ENCODE measurements around the gene SLC25A21.

The SLC25A21 gene

DNA sequence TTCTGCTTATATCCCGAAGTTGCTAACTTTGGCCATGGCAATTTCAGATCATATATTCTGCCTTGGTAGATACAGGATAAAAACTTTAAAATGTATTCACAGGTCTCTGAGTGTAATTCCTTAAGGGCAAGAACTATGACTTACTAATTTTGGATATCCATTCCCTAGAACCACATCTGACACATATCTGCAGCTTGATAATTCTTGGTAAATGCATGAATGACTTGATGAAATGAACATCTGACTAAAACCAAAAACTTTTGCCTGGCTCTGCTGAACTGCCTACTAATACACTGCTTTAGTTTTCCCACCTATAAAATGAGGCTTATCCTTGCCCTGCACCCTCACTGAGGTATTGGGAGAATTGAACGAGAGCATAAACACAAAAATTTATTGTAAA lies 32.2 kb downstream of the SLC25A21 start:
- no peak for DNase-seq

DNA sequence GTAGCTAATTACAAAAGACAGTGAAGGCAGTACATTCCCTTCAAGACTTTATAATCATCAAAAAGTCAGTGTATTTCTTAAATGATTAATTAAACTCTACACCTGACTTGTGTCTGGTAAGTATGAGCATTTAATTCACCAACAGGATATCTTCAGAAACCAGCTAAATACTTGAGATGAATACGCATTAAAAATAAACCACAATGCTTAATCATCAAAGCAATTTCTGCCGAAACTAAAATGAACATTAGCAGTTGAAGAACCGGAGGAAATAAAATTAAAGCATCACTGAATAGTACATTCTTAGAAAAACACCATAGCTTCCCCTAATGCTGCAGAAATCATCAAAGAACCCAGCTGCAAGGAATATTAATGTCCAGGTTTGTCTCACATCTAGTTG lies 32.7 kb downstream of the SLC25A21 start:
- no peak for DNase-seq

DNA sequence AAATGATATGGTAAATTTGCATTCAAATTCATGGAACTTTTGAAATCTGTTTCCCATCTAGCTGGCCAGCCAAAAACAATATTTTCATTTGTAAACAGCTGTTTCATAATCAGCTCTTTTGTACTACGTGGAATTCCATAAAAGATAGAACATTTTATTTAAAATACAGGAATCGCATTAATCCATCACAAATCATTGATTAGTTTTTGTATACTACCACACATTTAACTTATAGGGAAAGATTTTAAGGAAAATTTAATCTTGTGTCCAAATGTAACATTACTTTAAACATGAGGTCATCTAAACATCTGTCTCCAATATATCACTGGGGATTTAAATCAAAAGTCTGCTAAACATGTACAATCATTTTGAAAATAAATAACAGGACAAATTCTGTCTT lies 33.5 kb downstream of the SLC25A21 start:
- no peak for DNase-seq

DNA sequence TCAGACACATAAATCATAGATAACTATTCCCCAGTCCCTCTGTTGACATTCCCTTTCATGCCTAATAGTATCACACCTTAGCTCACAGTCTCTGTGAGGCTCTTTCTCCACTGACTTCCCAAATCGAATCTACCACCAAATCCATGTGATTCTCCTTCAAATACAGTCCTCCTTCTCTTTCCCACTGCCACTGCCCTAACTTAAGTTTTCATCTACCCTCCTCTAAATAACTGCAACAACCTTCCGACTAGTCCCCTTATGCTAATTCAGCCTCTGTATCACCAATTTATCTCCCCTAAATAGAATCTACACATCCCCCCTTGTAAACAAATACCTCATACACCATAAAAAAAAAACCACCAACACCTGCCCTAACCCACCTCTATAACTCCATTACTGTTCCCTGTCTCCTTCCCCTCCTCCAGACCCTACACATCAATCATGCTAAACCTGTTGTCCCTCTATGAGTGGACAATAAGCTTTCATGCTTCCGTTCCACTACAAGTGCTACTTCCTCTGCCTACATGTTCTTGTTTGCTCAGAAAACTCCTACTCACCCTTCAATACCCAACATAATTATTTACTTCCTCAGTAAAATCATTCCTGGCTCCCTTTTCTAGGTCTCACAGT lies 39.0 kb downstream of the SLC25A21 start:
- no peak for DNase-seq

DNA sequence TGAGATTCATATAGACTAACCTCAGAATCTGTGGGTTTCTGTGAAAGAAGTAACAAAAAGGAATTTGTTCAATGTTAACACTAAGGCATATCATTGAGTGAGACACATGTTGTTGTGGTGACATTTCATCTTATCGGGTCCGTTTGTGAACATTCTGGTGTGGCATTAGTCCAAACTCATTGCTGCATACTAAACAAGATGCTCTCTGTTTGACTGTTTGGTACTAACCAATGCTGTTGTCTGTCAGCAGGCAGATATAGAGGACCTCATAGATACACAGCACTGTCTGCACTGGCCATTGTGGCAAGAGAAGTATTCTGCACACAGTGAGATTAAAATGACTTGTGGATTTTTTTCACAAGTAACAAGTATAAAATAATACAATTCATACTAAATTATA lies 41.2 kb downstream of the SLC25A21 start:
- DNase-seq: no peak

DNA sequence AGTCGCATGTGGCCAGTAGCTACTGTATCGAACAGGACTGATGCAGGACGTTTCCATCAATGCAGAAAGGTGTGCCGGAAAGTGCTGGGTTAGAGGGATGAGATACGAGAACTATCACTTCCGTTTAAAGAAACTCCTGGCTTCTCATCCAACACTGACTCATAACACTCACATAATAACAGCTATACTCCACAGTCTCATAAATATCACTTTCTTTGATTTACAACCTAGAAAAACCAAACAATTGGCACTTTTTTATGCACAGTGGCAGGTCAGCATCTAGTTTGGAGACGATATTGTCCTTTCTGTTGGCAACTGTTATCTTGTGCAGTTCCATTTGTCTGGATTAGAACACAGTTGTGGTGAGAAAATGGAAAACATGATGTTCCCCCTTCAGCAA lies 43.4 kb downstream of the SLC25A21 start:
- no peak for DNase-seq

DNA sequence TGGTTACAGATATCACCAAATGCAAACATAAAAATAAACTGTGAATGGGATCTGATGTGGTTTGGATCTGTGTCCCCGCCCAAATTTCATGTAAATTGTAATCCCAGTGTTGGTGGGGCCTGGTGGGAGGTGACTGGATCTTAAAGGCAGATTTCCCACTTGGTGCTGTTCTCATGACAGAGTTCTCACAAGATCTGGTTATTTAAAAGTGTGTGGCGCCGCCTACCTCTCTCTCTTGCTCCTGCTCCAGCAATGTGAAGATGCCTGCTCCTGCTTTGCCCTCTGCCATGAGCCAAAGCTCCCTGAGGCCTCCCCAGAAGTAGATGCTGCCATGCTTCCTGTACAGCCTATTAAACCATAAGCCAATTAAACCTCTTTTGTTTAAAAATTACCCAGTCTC lies 47.8 kb downstream of the SLC25A21 start:
- no peak for DNase-seq

DNA sequence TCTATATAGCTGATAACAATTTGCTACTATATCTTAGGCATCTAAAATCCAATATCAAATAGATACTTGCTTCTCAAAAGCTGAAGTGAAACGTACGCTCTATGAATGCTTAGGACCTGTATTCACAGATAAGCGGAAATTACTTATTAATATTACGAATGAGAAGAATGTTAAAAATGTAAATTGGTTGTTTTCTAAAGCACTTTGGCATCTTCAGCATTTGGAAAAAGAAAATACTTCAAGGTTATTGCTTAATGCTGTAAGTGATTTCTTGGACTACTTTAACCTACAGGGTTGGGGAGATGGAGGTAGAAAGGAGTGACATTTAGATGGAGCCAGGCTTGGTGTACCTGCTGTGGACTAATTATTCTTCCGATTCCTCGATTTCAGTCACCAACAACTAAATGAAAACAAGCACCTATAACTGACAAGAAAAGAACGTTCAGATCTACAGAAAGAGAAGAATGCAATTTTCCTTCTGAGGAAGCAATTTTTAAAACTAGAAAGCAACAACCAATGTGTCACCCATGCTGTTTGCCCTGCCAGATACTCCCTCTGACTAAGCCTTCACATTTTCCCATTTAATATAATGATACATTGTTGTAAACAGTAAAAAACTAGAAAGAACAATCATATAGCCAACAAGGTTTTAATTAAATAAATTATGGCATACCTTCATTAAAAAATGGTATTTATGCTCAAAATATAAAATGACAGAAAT lies 49.3 kb downstream of the SLC25A21 start:
- no peak for DNase-seq

DNA sequence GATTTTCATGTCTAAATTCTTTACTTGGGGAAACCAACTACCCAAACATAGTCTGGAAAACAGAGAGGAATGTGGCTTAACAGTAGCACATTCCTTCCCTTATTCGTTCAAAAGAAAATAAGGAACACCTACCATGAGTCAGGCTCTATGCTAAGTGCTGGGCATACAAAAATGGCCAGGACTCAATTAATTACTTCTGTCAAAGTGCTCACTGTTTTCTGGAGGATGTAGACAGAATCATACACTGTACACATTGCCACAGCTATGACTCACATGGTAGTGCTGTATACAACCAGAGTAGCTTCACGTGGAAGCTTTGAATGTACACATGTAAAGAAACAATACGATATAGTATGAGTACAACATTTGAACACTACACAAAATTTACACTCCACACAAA lies 50.1 kb downstream of the SLC25A21 start:
- DNase-seq: no peak

DNA sequence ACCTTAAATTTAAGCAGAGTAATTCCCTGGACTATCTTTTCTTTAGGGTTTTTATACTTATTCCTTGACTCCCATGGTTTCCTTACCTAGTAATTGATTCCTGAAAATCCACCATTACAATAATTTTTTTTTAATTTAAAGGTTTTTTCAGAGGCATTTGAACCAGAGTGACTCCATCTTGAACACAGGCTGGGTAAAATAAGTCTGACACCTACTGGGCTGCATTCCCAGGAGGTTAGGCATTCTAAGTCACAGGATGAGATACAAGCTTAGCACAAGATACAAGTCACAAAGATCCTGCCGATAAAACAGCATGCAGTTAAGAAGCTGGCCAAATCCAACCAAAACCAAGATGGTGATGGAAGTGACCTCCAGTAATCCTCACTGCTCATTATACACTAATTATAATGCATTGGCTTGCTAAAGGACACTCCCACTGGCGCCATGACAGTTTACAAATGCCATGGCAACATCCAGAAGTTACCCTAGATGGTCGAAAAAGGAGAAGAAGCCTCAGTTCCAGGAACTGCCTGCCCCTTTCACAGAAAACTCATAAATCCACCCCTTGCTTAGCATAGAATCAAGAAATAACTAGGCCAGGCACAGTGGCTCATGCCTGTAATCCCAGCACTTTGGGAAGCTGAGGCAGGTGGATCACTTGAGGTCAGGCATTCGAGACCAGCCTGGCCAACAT lies 53.6 kb downstream of the SLC25A21 start:
- DNase-seq: no peak

DNA sequence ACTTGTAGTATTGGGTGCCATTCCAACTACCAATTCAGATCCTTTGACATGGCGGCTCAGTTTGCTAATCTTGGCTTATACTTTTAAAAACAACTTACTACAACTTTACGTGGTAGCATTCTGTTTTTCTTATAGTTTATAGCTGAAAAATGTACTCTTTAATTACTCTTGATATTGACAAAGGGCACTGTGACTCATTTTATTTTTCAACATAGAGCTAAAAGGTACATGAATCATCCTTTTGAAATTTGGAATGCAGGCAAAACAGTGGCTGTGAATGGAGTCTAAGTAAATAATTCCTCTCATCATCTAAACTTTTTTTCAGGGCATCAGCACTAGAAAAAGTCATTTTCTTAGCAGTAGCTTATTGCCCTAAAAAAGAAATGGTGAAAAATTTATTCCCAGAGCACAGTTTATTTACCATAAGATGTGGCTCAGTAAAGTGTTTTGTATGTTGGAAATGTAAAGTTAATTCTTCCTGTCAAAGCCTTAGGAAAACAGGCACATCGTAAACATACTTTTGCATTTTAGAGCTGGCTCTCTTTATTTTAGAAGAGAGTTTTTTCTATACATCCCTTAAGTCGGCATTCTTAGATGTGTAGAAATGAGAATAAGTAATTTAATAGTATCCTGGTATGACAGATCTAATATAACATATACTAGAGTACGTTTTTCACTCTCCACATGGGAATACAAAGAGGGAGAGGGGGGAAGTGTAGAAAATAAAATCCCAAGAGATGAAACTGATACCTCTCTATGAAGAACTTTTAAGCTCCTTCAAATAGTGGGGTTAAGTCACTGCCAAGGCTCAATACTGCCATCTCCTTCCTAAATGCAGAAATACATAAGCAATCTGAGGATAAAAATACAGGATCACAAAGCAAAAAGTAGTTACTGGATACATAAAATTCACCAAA lies 55.2 kb downstream of the SLC25A21 start:
- DNase-seq: no peak

DNA sequence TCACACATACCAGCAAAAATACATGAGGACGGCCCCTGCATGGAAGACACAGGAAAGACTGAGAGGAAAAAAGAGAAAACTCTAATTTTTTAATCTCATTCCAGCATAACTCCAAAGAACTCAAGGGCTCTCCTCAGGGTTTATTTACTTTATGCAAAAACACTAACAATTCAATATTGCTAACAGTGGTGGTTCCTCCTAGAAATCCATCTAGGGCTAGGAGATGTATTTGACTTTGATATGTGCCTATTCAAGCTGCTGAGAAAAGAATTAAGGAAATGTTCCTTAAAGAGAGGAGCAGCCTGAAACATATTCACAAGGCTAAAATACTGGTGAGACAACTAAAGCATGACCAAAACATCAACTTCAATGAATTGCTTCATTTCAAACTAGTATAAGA lies 57.0 kb downstream of the SLC25A21 start:
- DNase-seq: no peak

DNA sequence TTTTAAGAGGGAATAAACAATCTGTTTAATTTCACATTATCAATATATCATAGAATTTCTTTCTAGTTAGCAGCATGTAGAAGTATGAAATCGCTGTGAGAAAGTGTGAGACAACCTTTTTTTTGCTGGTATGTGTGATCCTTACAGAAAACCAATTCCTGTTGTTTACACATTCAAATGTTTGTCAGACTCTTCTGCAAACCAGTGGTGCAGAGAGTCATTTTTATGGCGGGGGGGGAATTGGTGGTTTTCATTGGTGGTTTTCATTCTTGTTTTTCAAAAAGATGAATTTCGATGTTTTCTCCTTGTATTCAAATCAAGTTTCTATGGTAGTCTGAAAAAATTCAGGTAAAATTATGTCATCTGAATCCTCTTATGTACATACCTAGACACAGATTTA lies 57.8 kb downstream of the SLC25A21 start:
- DNase-seq: no peak

DNA sequence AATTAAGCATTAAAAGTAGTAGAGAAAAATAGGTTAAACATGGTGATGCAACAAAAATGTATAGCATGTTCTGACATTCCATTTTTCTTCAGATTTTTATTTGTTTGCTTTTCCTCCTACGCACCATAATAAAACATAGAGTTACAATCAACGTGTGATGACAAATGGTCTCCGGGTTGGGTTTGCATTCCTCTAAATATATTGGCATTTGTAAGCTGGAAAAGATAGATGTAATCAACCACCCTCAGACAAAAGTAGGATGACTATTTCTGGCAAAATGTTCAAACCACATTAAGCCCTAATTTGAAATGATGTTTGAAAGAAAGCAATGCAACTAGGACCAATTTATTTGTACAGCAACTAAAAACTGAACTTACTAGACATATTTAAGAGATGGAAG lies 58.4 kb downstream of the SLC25A21 start:
- DNase-seq: no peak

DNA sequence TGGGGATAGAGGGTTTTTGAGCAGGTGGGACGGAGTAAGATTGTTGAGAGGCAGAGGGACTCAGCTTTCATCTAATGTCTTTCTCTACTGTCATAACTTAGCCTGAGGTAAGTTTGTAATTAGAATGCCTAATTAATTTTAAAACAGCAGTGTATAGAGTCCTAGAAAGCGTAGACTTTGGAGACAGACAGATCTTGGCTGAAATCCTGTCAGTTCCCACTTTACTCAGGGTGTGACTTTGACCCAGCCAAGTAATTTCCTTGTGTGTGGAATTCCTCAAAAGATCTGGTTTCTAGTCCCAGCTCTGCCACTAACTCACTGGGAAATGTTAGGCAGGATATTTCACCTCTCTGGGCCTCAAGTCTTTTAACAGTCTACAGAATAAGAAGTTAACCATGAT lies 74.3 kb downstream of the SLC25A21 start:
- DNase-seq: no peak

DNA sequence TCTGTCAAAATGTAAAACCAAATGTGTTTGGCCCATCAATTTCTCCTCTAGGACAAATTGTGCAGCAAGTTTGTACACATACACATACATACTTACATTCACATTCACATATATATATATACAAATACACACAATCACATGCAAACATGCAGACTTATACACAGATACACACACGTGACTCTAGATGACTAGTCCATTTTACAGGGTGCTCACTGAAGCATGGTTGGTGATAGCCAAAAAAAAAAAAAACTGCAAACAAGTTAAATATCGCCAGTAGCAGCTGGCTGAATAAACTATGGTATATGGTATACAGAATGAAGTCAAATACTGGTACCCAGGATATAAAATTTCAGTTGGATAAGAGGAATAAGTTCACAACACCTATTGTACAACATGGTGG lies 77.9 kb downstream of the SLC25A21 start:
- DNase-seq: no peak

DNA sequence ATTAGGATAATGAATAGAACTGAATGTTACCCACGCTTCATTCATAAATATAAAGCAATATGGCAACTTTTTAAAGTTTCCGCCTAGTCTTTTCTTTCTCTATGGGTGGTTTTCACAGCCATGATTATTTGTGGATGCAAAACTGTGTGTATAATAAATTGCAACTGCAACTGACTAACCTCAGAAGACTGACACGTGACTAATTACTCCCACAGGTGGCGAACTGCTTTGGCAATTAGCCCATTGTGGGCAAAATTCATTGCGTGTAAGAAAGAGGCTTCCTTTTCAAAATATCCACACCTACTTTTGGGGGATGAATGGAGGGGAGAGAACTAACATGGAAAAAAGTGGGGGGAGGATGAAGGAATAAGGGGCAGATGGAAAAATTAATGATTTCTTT lies 79.0 kb downstream of the SLC25A21 start:
- DNase-seq: no peak

DNA sequence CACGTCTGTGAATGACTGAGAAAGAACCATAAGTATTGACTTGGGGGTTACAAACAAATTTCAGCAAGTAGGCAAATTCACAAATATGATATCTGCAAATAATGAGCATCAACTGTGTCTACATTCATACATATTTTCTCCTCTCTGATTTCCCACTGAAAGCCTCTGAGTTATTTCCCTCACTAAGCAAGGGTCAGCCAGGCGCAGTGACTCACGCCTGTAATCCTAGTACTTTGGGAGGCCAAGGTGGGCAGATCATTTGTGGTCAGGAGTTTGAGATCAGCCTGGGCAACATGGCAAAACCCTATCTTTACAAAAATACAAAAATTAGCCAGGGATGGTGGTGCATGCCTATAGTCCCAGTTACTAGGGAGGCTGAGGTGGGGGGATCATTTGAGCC lies 80.8 kb downstream of the SLC25A21 start:
- no peak for DNase-seq

DNA sequence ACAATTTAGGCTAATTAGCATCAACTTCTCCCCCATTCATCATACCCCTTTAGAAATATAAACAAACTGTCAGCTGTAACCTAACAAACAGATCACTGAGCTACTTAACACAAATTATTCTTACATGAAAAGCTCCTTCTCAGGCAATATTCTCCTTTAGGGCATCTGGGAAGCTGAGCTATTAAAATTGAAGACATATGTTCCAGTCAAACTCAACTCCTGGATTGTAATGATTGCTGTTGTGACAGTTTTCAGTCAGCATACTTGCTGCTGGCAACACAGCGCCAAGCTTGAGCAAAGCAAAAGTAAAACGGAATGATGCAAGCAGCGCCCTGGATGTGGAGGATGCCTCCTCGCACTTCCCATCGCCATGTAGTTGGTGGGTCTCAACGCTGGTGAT lies 82.4 kb downstream of the SLC25A21 start:
- no peak for DNase-seq

DNA sequence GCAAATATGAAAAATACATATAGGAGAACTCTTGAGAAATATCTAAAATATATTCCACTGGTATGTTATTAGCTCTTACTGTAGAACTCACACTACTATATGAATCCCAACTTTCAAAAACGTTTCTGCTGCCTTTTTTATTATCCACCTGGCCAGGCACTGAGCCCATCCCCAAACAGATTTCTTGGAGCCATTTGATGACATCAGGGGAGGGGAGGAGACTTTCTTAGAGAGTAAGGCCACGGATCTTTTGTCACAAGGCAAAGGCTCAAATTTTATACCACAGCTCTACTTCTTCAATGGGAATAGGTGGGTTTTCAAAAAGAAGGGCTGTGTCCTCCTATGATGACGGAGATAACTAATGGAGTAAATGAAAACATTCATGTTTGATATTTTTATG lies 83.0 kb downstream of the SLC25A21 start:
- no peak for DNase-seq

DNA sequence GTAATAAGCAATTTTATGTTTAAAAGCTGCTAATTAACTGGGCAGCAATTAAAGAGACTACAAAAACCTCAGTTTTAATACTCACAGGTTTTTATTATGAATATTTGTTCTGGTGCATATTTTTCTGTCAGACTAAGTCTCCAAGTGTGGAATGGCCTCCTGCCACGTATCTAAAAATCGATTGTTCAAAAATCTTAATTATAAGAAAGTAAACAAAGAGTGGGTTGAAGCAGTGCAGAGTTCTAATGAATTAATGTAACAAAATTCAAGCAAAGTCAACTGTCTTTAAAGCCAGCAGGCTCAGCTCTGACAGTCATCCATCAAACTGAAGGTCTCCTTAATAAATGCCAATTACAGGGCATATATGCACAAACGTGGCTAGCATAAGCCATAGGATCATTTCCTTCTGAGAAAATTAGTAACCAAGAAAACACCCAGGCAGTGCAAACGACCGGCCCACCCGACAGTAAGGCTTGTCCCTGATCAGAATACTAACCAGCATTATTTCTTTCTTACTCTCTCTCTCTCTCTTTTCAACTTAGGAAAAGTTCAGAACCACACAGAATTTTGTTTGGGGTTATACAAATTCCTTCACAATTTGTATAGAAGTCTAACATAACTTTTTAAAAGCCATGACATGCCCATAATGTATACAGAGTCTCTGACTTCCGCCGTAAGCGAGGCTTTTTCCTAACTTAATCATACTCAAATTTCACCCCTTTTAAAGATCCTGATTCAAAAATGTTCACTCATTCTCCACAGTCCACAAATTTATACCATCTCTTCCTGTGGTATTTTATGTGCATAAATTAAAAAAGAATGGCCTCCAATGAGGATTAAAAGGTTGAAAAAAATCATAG lies 83.8 kb downstream of the SLC25A21 start:
- DNase-seq: no peak

DNA sequence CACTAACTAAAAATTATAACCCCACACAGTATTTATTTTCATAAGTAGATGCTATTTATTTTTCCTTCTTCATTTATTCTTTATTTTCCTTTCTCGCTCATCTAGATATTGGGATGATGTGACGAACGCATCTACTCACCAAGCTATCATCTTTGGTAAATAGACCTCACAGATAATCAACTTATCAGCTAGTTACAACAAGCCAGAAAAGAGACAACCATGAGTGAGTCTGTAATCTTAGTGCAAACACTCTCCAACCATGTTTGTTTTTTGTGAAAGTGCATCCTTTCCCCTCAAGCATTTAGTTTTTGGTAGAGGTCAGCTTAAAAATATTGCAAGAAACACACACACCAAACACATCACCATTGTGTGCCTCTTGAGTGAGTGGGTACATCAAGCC lies 84.9 kb downstream of the SLC25A21 start:
- no peak for DNase-seq
